Endothelial cell of umbilical vein (primary cell): Measurements from ENCODE around the gene RAD9B. TPM values are rescaled to one million over a fixed set of nuclear protein-coding genes. Genes with fewer than 3 reads are reported as not detected.

Experiments
- BruUV-seq: library from RNA; stranded (reverse); fragments of 400-500 nt; replicated peaks from 2 replicates; lab custom pipeline; 2021; lab: Mats Ljungman, UMichigan
- CTCF ChIA-PET: fragments of 300-600, 350-600 bp; sonication (Branson Sonifier 250); formaldehyde crosslinking; loops from one replicate; lab custom pipeline; 2021; ENCODE audit warnings: antibody characterized with exemption, inconsistent platforms; lab: Charles Lee
- POLR2A ChIA-PET: fragments of 300-600, 350-600 bp; sonication (Branson Sonifier 250); formaldehyde crosslinking; loops from one replicate; lab custom pipeline; 2021; ENCODE audit warnings: antibody characterized with exemption, inconsistent platforms; lab: Charles Lee
- DNase-seq: peaks from one replicate; pipeline ENCODE4 v3.0.0-alpha.2; 2011; ENCODE audit warnings: low read depth, low spot score
- FAIRE-seq: peaks from 2 replicates; lab custom pipeline; 2011; peaks lifted over from hg19 to GRCh38; lab: Jason Lieb, UNC
- H2AFZ ChIP-seq: 2 replicates; pipeline ENCODE4 v1.6.0; 2012; ENCODE audit warnings: low read depth, low read length, control low read depth, inconsistent platforms
- H3K27ac ChIP-seq: 2 replicates; pipeline ENCODE4 v1.5.1; 2011; ENCODE audit warnings: low read depth, mild to moderate bottlenecking, control low read depth, low read length, moderate library complexity; ENCODE audit not compliant: insufficient read depth
- H3K27me3 ChIP-seq, 2 experiments: 2 replicates each; pipeline versions ENCODE4 v1.6.0 to v1.6.1; 2011; ENCODE audit warnings: low read length in 2 of 2, mixed read lengths in 1 of 2; ENCODE audit not compliant: control insufficient read depth in 2 of 2, insufficient read depth in 2 of 2
- H3K36me3 ChIP-seq, 2 experiments: 2 replicates in 1 of 2; 3 replicates in 1 of 2; pipeline ENCODE4 v1.5.1; 2011; ENCODE audit warnings: low read length in 2 of 2, mild to moderate bottlenecking in 1 of 2, moderate library complexity in 1 of 2; ENCODE audit not compliant: control insufficient read depth in 2 of 2, insufficient read depth in 2 of 2; ENCODE audit errors: extremely low read depth in 1 of 2
- H3K4me1 ChIP-seq: 3 replicates; pipeline ENCODE4 v1.5.1; 2011; ENCODE audit warnings: mild to moderate bottlenecking, low read length; ENCODE audit not compliant: control insufficient read depth, insufficient read depth; ENCODE audit errors: extremely low read depth
- H3K4me2 ChIP-seq: 2 replicates; pipeline ENCODE4 v1.6.1; 2011; ENCODE audit warnings: low read length, control low read depth, mixed read lengths; ENCODE audit not compliant: insufficient read depth
- H3K4me3 ChIP-seq, 3 experiments: fragments of 200-600 bp in 1 of 3; sonication (generic), shearing (Covaris generic) in 1 of 3; replicated peaks in 1 of 3; 2 replicates each; pipeline ENCODE4 v1.5.1; 2011 to 2016; ENCODE audit warnings: control low read depth in 3 of 3, low read length in 3 of 3, mild to moderate bottlenecking in 2 of 3, inconsistent platforms in 1 of 3, low read depth in 1 of 3, moderate library complexity in 1 of 3; ENCODE audit not compliant: insufficient read depth in 1 of 3
- H3K79me2 ChIP-seq: 2 replicates; pipeline ENCODE4 v1.6.0; 2012; ENCODE audit warnings: low read length, inconsistent platforms; ENCODE audit not compliant: control insufficient read depth, insufficient read depth
- H3K9ac ChIP-seq: replicated peaks from 2 replicates; pipeline ENCODE3; 2011; ENCODE audit warnings: low read length, control low read depth; ENCODE audit not compliant: insufficient read depth; ENCODE audit errors: extremely low read depth
- H3K9me1 ChIP-seq: replicated peaks from 3 replicates; pipeline ENCODE4 v1.6.0; 2011; ENCODE audit warnings: mild to moderate bottlenecking, low read length; ENCODE audit not compliant: control insufficient read depth, insufficient read depth; ENCODE audit errors: extremely low read depth
- H3K9me3 ChIP-seq: replicated peaks from 2 replicates; pipeline ENCODE4 v1.5.1; 2012; ENCODE audit warnings: low read length, inconsistent platforms; ENCODE audit not compliant: control insufficient read depth, insufficient read depth
- H4K20me1 ChIP-seq: replicated peaks from 2 replicates; pipeline ENCODE3; 2011; ENCODE audit warnings: mild to moderate bottlenecking, low read length; ENCODE audit not compliant: control insufficient read depth, insufficient read depth; ENCODE audit errors: extremely low read depth
- EZH2 ChIP-seq: IDR thresholded peaks from 2 replicates; pipeline ENCODE4 v1.6.1; 2012; ENCODE audit warnings: borderline replicate concordance, low read depth, mild to moderate bottlenecking, moderate library complexity, low read length, inconsistent platforms; ENCODE audit not compliant: severe bottlenecking
- FOS ChIP-seq: IDR thresholded peaks from 2 replicates; pipeline ENCODE4 v1.6.1; 2011; ENCODE audit warnings: mild to moderate bottlenecking, low read length, moderate library complexity, borderline replicate concordance; ENCODE audit not compliant: insufficient read depth
- GATA2 ChIP-seq: IDR thresholded peaks from 2 replicates; pipeline ENCODE4 v1.7.0; 2011; ENCODE audit warnings: low read depth, mild to moderate bottlenecking, moderate library complexity, mixed read lengths, low read length; ENCODE audit not compliant: insufficient read length, insufficient read depth
- JUN ChIP-seq: IDR thresholded peaks from 2 replicates; pipeline ENCODE4 v1.6.1; 2011; ENCODE audit warnings: borderline replicate concordance, low read depth; ENCODE audit not compliant: insufficient read length, insufficient read depth
- MYC ChIP-seq: IDR thresholded peaks from one replicate; pipeline ENCODE4 v1.6.1; 2011; ENCODE audit warnings: mild to moderate bottlenecking, low read depth, low read length
- POLR2A ChIP-seq: IDR thresholded peaks from 2 replicates; pipeline ENCODE4 v1.6.1; 2012; ENCODE audit warnings: low read depth, mild to moderate bottlenecking, control low read depth, low read length
- POLR2AphosphoS5 ChIP-seq: IDR thresholded peaks from 2 replicates; pipeline ENCODE4 v1.6.1; 2012; ENCODE audit warnings: low read depth, mild to moderate bottlenecking, control low read depth, low read length, moderate library complexity; ENCODE audit not compliant: insufficient read depth
- dilution Hi-C: fragments of 300-500 bp; cut with MboI; formaldehyde crosslinking; loops from one replicate; pipeline ENCODE4 v1.15.0; 2019; ENCODE audit warnings: low sequenced_read_pairs; ENCODE audit not compliant: extremely low pct_ligation_motif_present
- intact Hi-C: fragments of 100-400 bp; cut with micrococcal nuclease; formaldehyde crosslinking; loops from one replicate; pipeline ENCODE4 v1.10.0; 2022
- polyA plus RNA-seq, 4 experiments: library from polyadenylated mRNA; depleted of rRNA in 3 of 4; stranded (reverse) in 3 of 4; unstranded in 1 of 4; fragments of >200 nt; gene quantifications; 2 replicates each; pipeline versions ENCODE4 v1.2.1 to v1.2.3, GENCODE V29; 2011 to 2012; ENCODE audit warnings: missing spikeins in 1 of 4
- total RNA-seq: library from RNA; stranded (reverse); gene quantifications from 2 replicates; pipeline ENCODE4 v1.2.3, GENCODE V29; 2021
- TF ChIP-seq, protein P1 (sequence below): IDR thresholded peaks from 2 replicates; pipeline ENCODE4 v1.6.1; 2011; ENCODE audit not compliant: insufficient read depth, insufficient read length
- TF ChIP-seq, protein P2 (sequence below), 2 donors: IDR thresholded peaks; 1 replicate in 1 of 2; 2 replicates in 1 of 2; pipeline ENCODE4 v1.5.1; 2011; ENCODE audit warnings: low read length in 2 of 2, mild to moderate bottlenecking in 2 of 2, moderate library complexity in 2 of 2, control low read depth in 1 of 2, inconsistent platforms in 1 of 2, low read depth in 1 of 2; ENCODE audit not compliant: insufficient read depth in 1 of 2; ENCODE audit errors: extremely low read depth in 1 of 2

Gene RAD9B
- total and polyA plus RNA-seq, 2 donors (not counting 3 experiments of a cell fraction or from before 2014, with no cell fraction given), result 0.11 to 0.15 TPM

DNA sequence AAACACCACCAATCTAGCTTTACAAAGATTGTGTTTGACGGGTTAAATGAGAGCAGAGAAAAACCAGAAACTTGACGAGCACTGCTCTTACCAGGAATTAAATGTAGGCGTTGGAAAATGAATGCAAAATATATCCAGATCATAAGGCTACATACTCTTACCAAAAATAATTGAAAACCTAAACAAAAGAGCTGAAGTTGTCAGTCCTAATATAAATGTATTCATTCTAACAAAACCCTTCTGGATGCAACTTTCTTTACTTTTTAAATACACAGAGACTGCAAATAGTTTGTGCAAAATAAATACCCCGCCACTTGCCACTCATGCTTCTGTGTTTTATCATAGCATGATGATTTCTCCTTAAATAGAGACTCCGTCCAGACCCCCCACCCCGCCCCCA lies 32.7 kb downstream of the RAD9B start:
- dilution Hi-C loops, result no loop called here
- peaks cover 7 to 9% of the 10 kb centered on the region in 2 experiments for H3K36me3 ChIP-seq
- CTCF ChIA-PET, result no interaction called here
- no peaks in the 10 kb centered on the region for H3K9me1 ChIP-seq
- no peak overlapping the region for H2AFZ ChIP-seq
- H3K27me3 ChIP-seq, result no peaks in the 10 kb centered on the region
- H3K9me3 ChIP-seq, result no peaks in the 10 kb centered on the region
- no peak overlapping the region for H3K27ac ChIP-seq
- TF ChIP-seq JUN (no peak), POLR2AphosphoS5 (no peak), EZH2 (no peak), GATA2 (no peak), POLR2A (no peak), FOS (no peak), MYC (no peak)
- TF ChIP-seq, protein P1, sequence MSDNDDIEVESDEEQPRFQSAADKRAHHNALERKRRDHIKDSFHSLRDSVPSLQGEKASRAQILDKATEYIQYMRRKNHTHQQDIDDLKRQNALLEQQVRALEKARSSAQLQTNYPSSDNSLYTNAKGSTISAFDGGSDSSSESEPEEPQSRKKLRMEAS, result no peak
- TF ChIP-seq, protein P2, sequence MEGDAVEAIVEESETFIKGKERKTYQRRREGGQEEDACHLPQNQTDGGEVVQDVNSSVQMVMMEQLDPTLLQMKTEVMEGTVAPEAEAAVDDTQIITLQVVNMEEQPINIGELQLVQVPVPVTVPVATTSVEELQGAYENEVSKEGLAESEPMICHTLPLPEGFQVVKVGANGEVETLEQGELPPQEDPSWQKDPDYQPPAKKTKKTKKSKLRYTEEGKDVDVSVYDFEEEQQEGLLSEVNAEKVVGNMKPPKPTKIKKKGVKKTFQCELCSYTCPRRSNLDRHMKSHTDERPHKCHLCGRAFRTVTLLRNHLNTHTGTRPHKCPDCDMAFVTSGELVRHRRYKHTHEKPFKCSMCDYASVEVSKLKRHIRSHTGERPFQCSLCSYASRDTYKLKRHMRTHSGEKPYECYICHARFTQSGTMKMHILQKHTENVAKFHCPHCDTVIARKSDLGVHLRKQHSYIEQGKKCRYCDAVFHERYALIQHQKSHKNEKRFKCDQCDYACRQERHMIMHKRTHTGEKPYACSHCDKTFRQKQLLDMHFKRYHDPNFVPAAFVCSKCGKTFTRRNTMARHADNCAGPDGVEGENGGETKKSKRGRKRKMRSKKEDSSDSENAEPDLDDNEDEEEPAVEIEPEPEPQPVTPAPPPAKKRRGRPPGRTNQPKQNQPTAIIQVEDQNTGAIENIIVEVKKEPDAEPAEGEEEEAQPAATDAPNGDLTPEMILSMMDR (IDR thresholded peaks at IDR 0.05; ENCODE audit: extremely low read depth in 1 of 2, insufficient read depth in 1 of 2, low read depth in 1 of 2, low read length in 2 of 2), result no peak
- FAIRE-seq (peak; percentile 18), DNase-seq (no peak)
- peaks cover 9% of the 10 kb centered on the region for H3K4me1 ChIP-seq
- no peak overlapping the region for H3K4me3 ChIP-seq
- no peaks in the 10 kb centered on the region for H4K20me1 ChIP-seq
- POLR2A ChIA-PET, result no interaction called here
- no TSS peak for BruUV-seq
- H3K4me2 ChIP-seq, result no peak overlapping the region
- no peak overlapping the region for H3K9ac ChIP-seq
- intact Hi-C loops, result no loop called here
- H3K79me2 ChIP-seq, result peaks cover 11% of the 10 kb centered on the region
